ENCODE results near the gene RREB1. TPM values are rescaled to one million over a fixed set of nuclear protein-coding genes. Genes with fewer than 3 reads are reported as not detected.

Gene RREB1
- total RNA-seq, 1 experiment from 2014 or later, result 30.7 TPM

- intact Hi-C loops (cut with micrococcal nuclease; ENCODE audit: unreplicated experiment) (no loop called here), in situ Hi-C loops (cut with HindIII; ENCODE audit: low pct_unique_long_range_greater_than_20kb, low sequenced_read_pairs) (no loop called here)
- H3K36me3 ChIP-seq (ENCODE audit: control insufficient read depth, insufficient read depth, low read length), result no peaks in the 10 kb centered on the region
- DNase-seq (ENCODE audit: low read depth, low spot score) (no peak), ATAC-seq (no peak)
- no TSS peak for BruUV-seq (replicated peaks)
- ChIA-PET POLR2A (no interaction called here), CTCF (no interaction called here)
- H3K27me3 ChIP-seq (ENCODE audit: control insufficient read depth, insufficient read depth, low read length), result no peaks in the 10 kb centered on the region
- TF ChIP-seq REST (IDR thresholded peaks at IDR 0.05; ENCODE audit: insufficient read depth in 1 of 2, low read depth in 2 of 2, low read length in 1 of 2) (no peak), TCF7L2 (IDR thresholded peaks at IDR 0.05; ENCODE audit: low read depth, low read length) (no peak), CTCF (IDR thresholded peaks at IDR 0.05) (no peak), POLR2AphosphoS5 (IDR thresholded peaks at IDR 0.05; ENCODE audit: low read depth, low read length) (no peak), SIN3A (IDR thresholded peaks at IDR 0.05; ENCODE audit: borderline replicate concordance, insufficient read depth, low read depth, low read length) (no peak)
- H3K9me3 ChIP-seq (ENCODE audit: control insufficient read depth, insufficient read depth, low read depth, low read length), result no peaks in the 10 kb centered on the region
- H3K4me1 ChIP-seq (ENCODE audit: control insufficient read depth, insufficient read depth, low read length), result peaks cover 8% of the 10 kb centered on the region; the same call in 1 of the 2 replicates
- H3K27ac ChIP-seq (ENCODE audit: low read length), result no peak overlapping the region
- no peak overlapping the region for H3K4me3 ChIP-seq (ENCODE audit: low read depth in 2 of 2, low read length in 2 of 2)
Observed at GRCh38 chr6:7126754-7127153, 19.0 kb downstream of the RREB1 start.

GRCh38 chr6:7127680-7128079 lies 19.9 kb downstream of the RREB1 start:
- ATAC-seq, result no peak
- Histone ChIP-seq H3K27me3 (ENCODE audit: control insufficient read depth, insufficient read depth, low read length) (no peaks in the 10 kb centered on the region), H3K4me1 (ENCODE audit: control insufficient read depth, insufficient read depth, low read length) (peaks cover 8% of the 10 kb centered on the region; the same call in 1 of the 2 replicates), H3K36me3 (ENCODE audit: control insufficient read depth, insufficient read depth, low read length) (no peaks in the 10 kb centered on the region), H3K4me3 (ENCODE audit: low read depth in 2 of 2, low read length in 2 of 2) (no peak overlapping the region), H3K9me3 (ENCODE audit: control insufficient read depth, insufficient read depth, low read depth, low read length) (no peaks in the 10 kb centered on the region), H3K27ac (ENCODE audit: low read length) (no peak overlapping the region)
- ChIA-PET CTCF (no interaction called here), POLR2A (no interaction called here)
- intact Hi-C loops (cut with micrococcal nuclease; ENCODE audit: unreplicated experiment) (no loop called here), in situ Hi-C loops (cut with HindIII; ENCODE audit: low pct_unique_long_range_greater_than_20kb, low sequenced_read_pairs) (no loop called here)
- no TSS peak for BruUV-seq (replicated peaks)
- TF ChIP-seq REST (IDR thresholded peaks at IDR 0.05; ENCODE audit: insufficient read depth in 1 of 2, low read depth in 2 of 2, low read length in 1 of 2) (no peak), CTCF (IDR thresholded peaks at IDR 0.05) (no peak), TCF7L2 (IDR thresholded peaks at IDR 0.05; ENCODE audit: low read depth, low read length) (no peak), POLR2AphosphoS5 (IDR thresholded peaks at IDR 0.05; ENCODE audit: low read depth, low read length) (no peak)
- DNase-seq (ENCODE audit: low read depth, low spot score), result no peak
